ENCODE results near the gene ELOVL7. TPM values are rescaled to one million over a fixed set of nuclear protein-coding genes. Genes with fewer than 3 reads are reported as not detected.
"Not testable (repeated sequence)": the region's sequence is repeated elsewhere in the genome, so short reads cannot be mapped to it uniquely, and the experiment has no call there.

ELOVL7 gene
- total RNA-seq, 1 donor from 2014 or later: 14.5 TPM

DNA sequence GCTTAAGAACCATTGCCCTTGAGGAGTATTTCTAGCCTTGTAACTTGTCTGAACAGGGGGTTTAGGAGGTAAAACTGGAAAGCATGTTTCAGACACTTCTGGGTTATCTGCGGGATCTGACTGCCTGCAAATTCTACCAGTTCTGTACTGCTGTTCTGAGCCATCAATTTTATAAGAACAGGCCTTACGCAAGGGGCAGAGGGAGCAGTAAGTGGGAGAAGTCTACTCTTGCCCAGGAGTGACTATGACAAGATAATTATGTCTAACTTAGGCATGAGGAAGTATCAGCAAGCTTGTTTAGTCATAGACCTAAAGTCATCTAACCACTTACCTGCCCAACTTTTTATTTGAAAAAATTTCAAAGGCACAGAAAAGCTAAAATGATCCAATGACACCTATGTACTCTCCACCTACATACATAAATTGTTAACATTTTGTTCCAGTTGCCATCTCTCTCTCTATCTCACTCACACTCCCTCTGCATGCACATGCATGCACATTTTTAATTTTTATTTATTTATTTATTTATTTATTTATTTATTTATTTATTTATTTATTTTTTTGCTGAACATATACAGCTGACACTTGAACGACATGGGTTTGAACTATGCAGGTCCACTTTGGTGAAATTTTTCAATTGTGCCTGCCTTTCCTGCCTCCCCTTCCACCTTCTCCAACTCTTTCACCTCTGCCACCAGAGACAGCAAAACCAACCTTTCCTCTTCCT, 125.7 kb downstream of the ELOVL7 start:
- H3K27ac Mint-ChIP-seq: no peak overlapping the region
- peaks cover 9% of the 10 kb centered on the region for H3K9me3 Mint-ChIP-seq (ENCODE audit: low read depth)
- TF ChIP-seq, protein P1, sequence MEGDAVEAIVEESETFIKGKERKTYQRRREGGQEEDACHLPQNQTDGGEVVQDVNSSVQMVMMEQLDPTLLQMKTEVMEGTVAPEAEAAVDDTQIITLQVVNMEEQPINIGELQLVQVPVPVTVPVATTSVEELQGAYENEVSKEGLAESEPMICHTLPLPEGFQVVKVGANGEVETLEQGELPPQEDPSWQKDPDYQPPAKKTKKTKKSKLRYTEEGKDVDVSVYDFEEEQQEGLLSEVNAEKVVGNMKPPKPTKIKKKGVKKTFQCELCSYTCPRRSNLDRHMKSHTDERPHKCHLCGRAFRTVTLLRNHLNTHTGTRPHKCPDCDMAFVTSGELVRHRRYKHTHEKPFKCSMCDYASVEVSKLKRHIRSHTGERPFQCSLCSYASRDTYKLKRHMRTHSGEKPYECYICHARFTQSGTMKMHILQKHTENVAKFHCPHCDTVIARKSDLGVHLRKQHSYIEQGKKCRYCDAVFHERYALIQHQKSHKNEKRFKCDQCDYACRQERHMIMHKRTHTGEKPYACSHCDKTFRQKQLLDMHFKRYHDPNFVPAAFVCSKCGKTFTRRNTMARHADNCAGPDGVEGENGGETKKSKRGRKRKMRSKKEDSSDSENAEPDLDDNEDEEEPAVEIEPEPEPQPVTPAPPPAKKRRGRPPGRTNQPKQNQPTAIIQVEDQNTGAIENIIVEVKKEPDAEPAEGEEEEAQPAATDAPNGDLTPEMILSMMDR (IDR thresholded peaks at IDR 0.05; ENCODE audit: unreplicated experiment): no peak
- H3K4me1 Mint-ChIP-seq (ENCODE audit: low read depth): peaks cover 10% of the 10 kb centered on the region
- H3K27me3 Mint-ChIP-seq: no peaks in the 10 kb centered on the region
- H3K36me3 Mint-ChIP-seq (ENCODE audit: insufficient read depth): peaks cover 1% of the 10 kb centered on the region
- H3K4me3 Mint-ChIP-seq (ENCODE audit: low read depth): no peak overlapping the region
- DNase-seq (ENCODE audit: low spot score, unreplicated experiment): no peak

- not testable (repeated sequence) for DNase-seq (ENCODE audit: low spot score, unreplicated experiment); H3K27ac Mint-ChIP-seq; H3K36me3 Mint-ChIP-seq (ENCODE audit: insufficient read depth); H3K4me3 Mint-ChIP-seq (ENCODE audit: low read depth); H3K4me1 Mint-ChIP-seq (ENCODE audit: low read depth); H3K27me3 Mint-ChIP-seq
- H3K9me3 Mint-ChIP-seq (ENCODE audit: low read depth): peaks cover 14% of the 10 kb centered on the region
These were observed 128.7 kb downstream of the ELOVL7 start for GRCh38 chr5:60715201-60715928.

DNA sequence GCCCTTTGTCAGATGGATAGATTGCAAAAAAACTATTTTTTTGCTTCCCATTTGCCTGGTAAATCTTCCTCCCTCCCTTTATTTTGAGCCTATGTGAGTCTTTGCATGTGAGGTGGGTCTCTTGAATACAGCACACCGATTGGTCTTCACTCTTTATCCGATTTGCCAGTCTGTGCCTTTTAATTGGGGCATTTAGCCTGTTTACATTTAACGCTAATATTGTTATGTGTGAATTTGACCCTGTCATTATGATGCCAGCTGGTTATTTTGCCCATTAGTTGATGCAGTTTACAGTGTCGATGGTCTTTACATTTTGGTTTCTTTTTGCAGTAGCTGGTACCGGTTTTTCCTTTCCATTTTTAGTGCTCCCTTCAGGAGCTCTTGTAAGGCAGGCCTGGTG, 131.1 kb downstream of the ELOVL7 start:
- Mint-ChIP-seq H3K9me3 (ENCODE audit: low read depth) (peaks cover 14% of the 10 kb centered on the region), H3K27ac (no peak overlapping the region), H3K27me3 (no peaks in the 10 kb centered on the region), H3K36me3 (ENCODE audit: insufficient read depth) (peaks cover 1% of the 10 kb centered on the region), H3K4me1 (ENCODE audit: low read depth) (no peaks in the 10 kb centered on the region), H3K4me3 (ENCODE audit: low read depth) (no peak overlapping the region)
- no peak for DNase-seq (ENCODE audit: low spot score, unreplicated experiment)
- TF ChIP-seq, protein P1 (IDR thresholded peaks at IDR 0.05; ENCODE audit: unreplicated experiment): no peak

GRCh38 chr5:60711892-60712291, 132.2 kb downstream of the ELOVL7 start:
- not testable (repeated sequence) for H3K36me3 Mint-ChIP-seq (ENCODE audit: insufficient read depth); H3K4me1 Mint-ChIP-seq (ENCODE audit: low read depth); DNase-seq (ENCODE audit: low spot score, unreplicated experiment); H3K27me3 Mint-ChIP-seq; H3K4me3 Mint-ChIP-seq (ENCODE audit: low read depth); H3K27ac Mint-ChIP-seq
- peaks cover 14% of the 10 kb centered on the region for H3K9me3 Mint-ChIP-seq (ENCODE audit: low read depth)

DNA sequence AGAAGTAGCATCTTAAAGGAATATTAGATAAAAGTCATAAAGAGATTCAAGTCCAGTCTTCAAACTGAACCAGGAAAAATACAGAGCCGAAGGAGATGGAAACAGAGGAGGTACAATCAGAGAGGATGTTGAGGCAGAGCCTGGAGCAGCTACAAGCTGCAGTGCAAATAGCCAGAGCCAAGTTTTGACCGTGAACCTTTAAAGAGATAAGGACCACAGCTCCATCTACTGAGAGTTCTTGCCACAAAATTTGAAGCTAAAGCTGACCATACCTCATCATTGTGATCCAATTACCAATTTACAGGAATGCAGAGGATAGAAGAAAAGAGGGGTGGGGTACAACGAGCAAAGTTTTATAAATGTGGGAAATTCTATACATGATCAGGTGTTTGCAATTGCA, 133.7 kb downstream of the ELOVL7 start:
- peaks cover 1% of the 10 kb centered on the region for H3K36me3 Mint-ChIP-seq (ENCODE audit: insufficient read depth)
- TF ChIP-seq, protein P1 (IDR thresholded peaks at IDR 0.05; ENCODE audit: unreplicated experiment): no peak
- H3K27ac Mint-ChIP-seq: no peak overlapping the region
- H3K4me3 Mint-ChIP-seq (ENCODE audit: low read depth): no peak overlapping the region
- no peaks in the 10 kb centered on the region for H3K4me1 Mint-ChIP-seq (ENCODE audit: low read depth)
- no peaks in the 10 kb centered on the region for H3K27me3 Mint-ChIP-seq
- DNase-seq (ENCODE audit: low spot score, unreplicated experiment): no peak
- peaks cover 14% of the 10 kb centered on the region for H3K9me3 Mint-ChIP-seq (ENCODE audit: low read depth)

DNA sequence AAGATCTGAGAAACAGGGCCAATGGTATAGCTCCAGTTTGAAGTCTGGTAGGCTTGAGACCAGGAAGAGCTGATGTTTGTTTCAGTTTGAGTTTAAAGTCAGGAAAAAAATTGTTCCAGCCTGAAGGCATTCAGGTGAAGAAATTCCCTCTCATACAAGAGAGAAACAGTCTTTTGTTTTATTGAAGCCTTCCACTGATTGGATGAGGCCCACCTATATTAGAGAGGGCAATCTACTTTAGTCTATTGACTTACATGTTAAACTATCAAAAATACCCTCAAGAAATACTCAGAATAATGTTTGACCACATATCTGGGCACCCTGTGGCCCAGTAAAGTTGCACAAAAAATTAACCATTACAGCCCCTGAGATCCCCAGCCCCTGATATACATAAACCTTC, 138.9 kb downstream of the ELOVL7 start:
- H3K9me3 Mint-ChIP-seq (ENCODE audit: low read depth): no peaks in the 10 kb centered on the region
- H3K27me3 Mint-ChIP-seq: no peaks in the 10 kb centered on the region
- no peak for DNase-seq (ENCODE audit: low spot score, unreplicated experiment)
- TF ChIP-seq, protein P1 (IDR thresholded peaks at IDR 0.05; ENCODE audit: unreplicated experiment): no peak
- no peak overlapping the region for H3K27ac Mint-ChIP-seq
- H3K4me3 Mint-ChIP-seq (ENCODE audit: low read depth): no peak overlapping the region
- H3K36me3 Mint-ChIP-seq (ENCODE audit: insufficient read depth): no peaks in the 10 kb centered on the region
- H3K4me1 Mint-ChIP-seq (ENCODE audit: low read depth): peaks cover 10% of the 10 kb centered on the region
